Esophagus muscularis mucosa (tissue), 4 donors: Measurements from ENCODE around the gene AZGP1.

ENCODE experiments used
- EP300 ChIP-seq: sonication (generic); formaldehyde crosslinking; IDR thresholded peaks from one replicate; pipeline ENCODE4 v1.6.1; 2017; ENCODE audit warnings: antibody characterized with exemption
- POLR2A ChIP-seq: fragments of 450-650 bp; IDR thresholded peaks from one replicate; pipeline ENCODE4 v1.6.1; 2017; ENCODE audit warnings: antibody characterized with exemption, moderate library complexity, mild to moderate bottlenecking, low read depth
- POLR2AphosphoS5 ChIP-seq, 2 donors: sonication (generic); formaldehyde crosslinking; IDR thresholded peaks; one replicate each; pipeline ENCODE4 v1.6.1; 2017; ENCODE audit warnings: antibody characterized with exemption in 2 of 2
- TF ChIP-seq, protein P1 (sequence below), 3 experiments: fragments of 200-600 bp in 2 of 3; fragments of 450-650 bp in 1 of 3; sonication (generic) in 2 of 3; IDR thresholded peaks; one replicate each; pipeline ENCODE4 v1.5.1; 2017 to 2019; ENCODE audit warnings: antibody characterized with exemption in 3 of 3, mild to moderate bottlenecking in 2 of 3, moderate library complexity in 1 of 3

DNA sequence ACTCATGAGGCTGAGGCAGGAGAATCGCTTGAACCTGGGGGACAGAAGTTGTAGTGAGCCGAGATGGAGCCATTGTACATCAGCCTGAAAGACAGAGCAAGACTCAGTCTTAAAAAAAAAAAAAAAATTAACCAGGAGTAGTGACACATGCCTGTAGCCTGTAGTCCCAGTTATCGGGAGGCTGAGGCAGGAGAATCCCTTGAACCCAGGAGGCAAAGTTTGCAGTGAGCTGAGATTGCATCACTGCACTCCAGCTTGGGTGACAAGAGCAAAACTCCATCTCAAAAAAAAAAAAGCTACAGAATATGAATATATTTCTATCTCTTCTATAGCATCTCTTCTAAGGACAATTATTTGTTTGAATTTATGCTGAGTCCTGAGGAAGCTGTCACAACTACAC lies 6.5 kb downstream of the AZGP1 start:
- TF ChIP-seq, protein P1, sequence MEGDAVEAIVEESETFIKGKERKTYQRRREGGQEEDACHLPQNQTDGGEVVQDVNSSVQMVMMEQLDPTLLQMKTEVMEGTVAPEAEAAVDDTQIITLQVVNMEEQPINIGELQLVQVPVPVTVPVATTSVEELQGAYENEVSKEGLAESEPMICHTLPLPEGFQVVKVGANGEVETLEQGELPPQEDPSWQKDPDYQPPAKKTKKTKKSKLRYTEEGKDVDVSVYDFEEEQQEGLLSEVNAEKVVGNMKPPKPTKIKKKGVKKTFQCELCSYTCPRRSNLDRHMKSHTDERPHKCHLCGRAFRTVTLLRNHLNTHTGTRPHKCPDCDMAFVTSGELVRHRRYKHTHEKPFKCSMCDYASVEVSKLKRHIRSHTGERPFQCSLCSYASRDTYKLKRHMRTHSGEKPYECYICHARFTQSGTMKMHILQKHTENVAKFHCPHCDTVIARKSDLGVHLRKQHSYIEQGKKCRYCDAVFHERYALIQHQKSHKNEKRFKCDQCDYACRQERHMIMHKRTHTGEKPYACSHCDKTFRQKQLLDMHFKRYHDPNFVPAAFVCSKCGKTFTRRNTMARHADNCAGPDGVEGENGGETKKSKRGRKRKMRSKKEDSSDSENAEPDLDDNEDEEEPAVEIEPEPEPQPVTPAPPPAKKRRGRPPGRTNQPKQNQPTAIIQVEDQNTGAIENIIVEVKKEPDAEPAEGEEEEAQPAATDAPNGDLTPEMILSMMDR (IDR thresholded peaks at IDR 0.05), result no peak
- TF ChIP-seq POLR2A (no peak), EP300 (no peak), POLR2AphosphoS5 (IDR thresholded peaks at IDR 0.05) (no peak)
